B cell (primary cell): ENCODE results near the gene DHH. TPM values are rescaled to one million over a fixed set of nuclear protein-coding genes. Genes with fewer than 3 reads are reported as not detected.
A peak's percentile ranks its signal among the peaks of the same experiment; 100 is the strongest.

Experiments used
- ATAC-seq: fragments of 200-7000 bp; cut with Tn5 transposase; one replicate; pipeline ENCODE4 v1.10.0; 2021; ENCODE audit warnings: low read depth, mild to moderate bottlenecking, moderate number of reproducible peaks, moderate library complexity
- CTCF ChIA-PET: fragments of 350-600 bp; sonication (Branson Sonifier 250); formaldehyde crosslinking; loops from one replicate; lab custom pipeline; 2021; ENCODE audit warnings: antibody characterized with exemption, inconsistent platforms; lab: Charles Lee
- POLR2A ChIA-PET: fragments of 350-600 bp; sonication (Branson Sonifier 250); formaldehyde crosslinking; loops from one replicate; lab custom pipeline; 2021; ENCODE audit warnings: antibody characterized with exemption; lab: Charles Lee
- DNase-seq: peaks from one replicate; pipeline ENCODE4 v3.0.0; 2013
- H2AFZ ChIP-seq: 2 replicates; pipeline ENCODE4 v1.6.1; 2012; ENCODE audit warnings: mild to moderate bottlenecking, low read depth, low read length; ENCODE audit not compliant: insufficient read depth, poor library complexity, severe bottlenecking
- H3K27ac ChIP-seq, 2 donors: 1 replicate in 1 of 2; 2 replicates in 1 of 2; pipeline ENCODE4 v1.5.1; 2012 to 2013; ENCODE audit warnings: low read length in 2 of 2, mild to moderate bottlenecking in 2 of 2, moderate library complexity in 1 of 2
- H3K27me3 ChIP-seq, 4 experiments: fragments of 200-600 bp in 1 of 4; sonication (generic) in 1 of 4; replicated peaks in 1 of 4; 1 replicate in 2 of 4; 2 replicates in 2 of 4; pipeline versions ENCODE4 v1.6.1 to v1.7.0; 2013 to 2016; ENCODE audit warnings: low read length in 3 of 4, mild to moderate bottlenecking in 2 of 4, mixed read lengths in 1 of 4, moderate library complexity in 1 of 4; ENCODE audit not compliant: insufficient read depth in 4 of 4, control insufficient read depth in 3 of 4; ENCODE audit errors: control extremely low read depth in 1 of 4
- H3K36me3 ChIP-seq, 2 experiments: replicated peaks in 1 of 2; 1 replicate in 1 of 2; 2 replicates in 1 of 2; pipeline versions ENCODE4 v1.6.1 to v1.7.1; 2013; ENCODE audit warnings: low read length in 1 of 2; ENCODE audit not compliant: insufficient read depth in 2 of 2, control insufficient read depth in 1 of 2; ENCODE audit errors: control extremely low read depth in 1 of 2, extremely low read depth in 1 of 2
- H3K4me1 ChIP-seq, 2 donors: fragments of 200-600 bp in 1 of 2; sonication (generic) in 1 of 2; 1 replicate in 1 of 2; 2 replicates in 1 of 2; pipeline versions ENCODE4 v1.5.1 to v1.6.1; 2013 to 2017; ENCODE audit warnings: low read length in 2 of 2; ENCODE audit not compliant: control insufficient read depth in 2 of 2, insufficient read depth in 2 of 2
- H3K4me2 ChIP-seq: replicated peaks from 2 replicates; pipeline ENCODE3; 2012; ENCODE audit warnings: mild to moderate bottlenecking, low read depth, low read length; ENCODE audit not compliant: poor library complexity, severe bottlenecking
- H3K4me3 ChIP-seq, 5 experiments: fragments of 200-600 bp in 1 of 5; sonication (generic) in 1 of 5; 1 replicate in 3 of 5; 2 replicates in 2 of 5; pipeline versions ENCODE4 v1.5.1 to v1.7.0; 2011 to 2016; ENCODE audit warnings: low read length in 4 of 5, mild to moderate bottlenecking in 4 of 5, low read depth in 2 of 5, control low read depth in 1 of 5, moderate library complexity in 1 of 5; ENCODE audit not compliant: insufficient read depth in 1 of 5; ENCODE audit errors: control extremely low read depth in 1 of 5, extremely low read depth in 1 of 5
- H3K79me2 ChIP-seq: fragments of 200-600 bp; sonication (generic); one replicate; pipeline ENCODE4 v1.6.0; 2016; ENCODE audit warnings: low read length; ENCODE audit not compliant: control insufficient read depth, insufficient read depth
- H3K9ac ChIP-seq: fragments of 200-600 bp; sonication (generic); 2 replicates; pipeline ENCODE4 v1.6.1; 2017; ENCODE audit warnings: mild to moderate bottlenecking, low read length, moderate library complexity
- H3K9me3 ChIP-seq, 3 donors: one replicate each; pipeline versions ENCODE4 v1.6.1 to v1.7.1; 2013; ENCODE audit warnings: low read length in 2 of 3; ENCODE audit not compliant: control insufficient read depth in 2 of 3, insufficient read depth in 1 of 3; ENCODE audit errors: control extremely low read depth in 1 of 3
- H4K20me1 ChIP-seq: 2 replicates; pipeline ENCODE4 v1.6.0; 2012; ENCODE audit warnings: mild to moderate bottlenecking, low read length; ENCODE audit not compliant: insufficient read depth, control insufficient read depth, poor library complexity, severe bottlenecking
- H3K27ac Mint-ChIP-seq: one replicate; pipeline ENCODE4 v1.8.0; 2021; ENCODE audit warnings: mixed read lengths
- H3K27me3 Mint-ChIP-seq: one replicate; pipeline ENCODE4 v1.8.0; 2021; ENCODE audit warnings: mixed read lengths
- H3K4me1 Mint-ChIP-seq: one replicate; pipeline ENCODE4 v1.8.0; 2021; ENCODE audit warnings: mixed read lengths
- H3K4me3 Mint-ChIP-seq: one replicate; pipeline ENCODE4 v1.8.0; 2021; ENCODE audit warnings: mixed read lengths
- H3K9me3 Mint-ChIP-seq: one replicate; pipeline ENCODE4 v1.8.0; 2022; ENCODE audit warnings: mixed read lengths; ENCODE audit not compliant: insufficient read depth
- CTCF ChIP-seq: fragments of 200-600 bp; IDR thresholded peaks from one replicate; pipeline ENCODE4 v1.8.0; 2022; ENCODE audit warnings: antibody characterized with exemption, mild to moderate bottlenecking
- EZH2 ChIP-seq: IDR thresholded peaks from 2 replicates; pipeline ENCODE4 v1.6.1; 2012; ENCODE audit warnings: borderline replicate concordance, low read depth, mild to moderate bottlenecking, moderate library complexity, low read length; ENCODE audit not compliant: insufficient read depth, poor library complexity, severe bottlenecking
- WGBS: methylation state at CpG from one replicate; pipeline ENCODE4 v1.1.5; 2013; ENCODE audit warnings: missing lambda C conversion rate; ENCODE audit not compliant: insufficient coverage; 5-methylcytosine and 5-hydroxymethylcytosine counted together
- intact Hi-C: fragments of 100-400 bp; cut with micrococcal nuclease; formaldehyde crosslinking; loops from one replicate; pipeline ENCODE4 v1.10.0; 2022
- polyA plus RNA-seq: library from polyadenylated mRNA; depleted of rRNA; stranded (reverse); fragments of >200 nt; gene quantifications from 2 replicates; pipeline ENCODE4 v1.2.3, GENCODE V29; 2012
- total RNA-seq, 2 donors: library from RNA; stranded (reverse); fragments of 120-200 nt in 1 of 2; gene quantifications; 1 replicate in 1 of 2; 2 replicates in 1 of 2; pipeline versions ENCODE4 v1.2.3 to v1.2.4, GENCODE V29; 2013 to 2022

DHH gene
- total and polyA plus RNA-seq, 2 donors (not counting 1 experiment from before 2014, with no cell fraction given): 0.07 to 0.81 TPM

GRCh38 chr12:49068879-49069506, 25.6 kb downstream of the DHH start:
- H3K27ac ChIP-seq: peak overlapping the region; percentile 61 to 92
- peak overlapping the region; percentile 86 for H3K27ac Mint-ChIP-seq
- H3K4me2 ChIP-seq: peak overlapping the region; percentile 91
- 21% methylated on average over 18 of the region's 21 CpGs for WGBS
- no peaks in the 10 kb centered on the region for H3K9me3 Mint-ChIP-seq
- peaks cover 10% of the 10 kb centered on the region for H3K79me2 ChIP-seq
- TF ChIP-seq CTCF (no peak), EZH2 (no peak)
- H3K9me3 ChIP-seq: no peaks in the 10 kb centered on the region
- peak; percentile 26 for DNase-seq
- peak overlapping the region; percentile 90 for H3K9ac ChIP-seq
- H3K4me3 ChIP-seq: peak overlapping the region; percentile 69 to 96 (median 87)
- ChIA-PET CTCF (interaction anchor here (0.7 to 11.4 kb wide), 12 partner anchors 9 to 298 kb away, joined by 3 to 144 read pairs (median 4); partner anchors contain the start of genes KMT2D and SPATS2), POLR2A (interaction anchor here (0.9 to 2.2 kb wide), 6 partner anchors 9 to 119 kb away, joined by 3 to 12 read pairs (median 6); partner anchors contain the start of genes KMT2D, TUBA1A and TUBA1B)
- H3K27me3 ChIP-seq: no peaks in the 10 kb centered on the region
- peaks cover 10 to 15% of the 10 kb centered on the region in 2 donors for H3K4me1 ChIP-seq
- intact Hi-C loops: loop anchor here (1.0 to 10.0 kb wide), 3 partner anchors 13 to 354 kb away; partner anchors contain the start of genes CCNT1 and PRKAG1
- no peaks in the 10 kb centered on the region for H4K20me1 ChIP-seq
- no peak for ATAC-seq
- H3K27me3 Mint-ChIP-seq: no peaks in the 10 kb centered on the region
- H2AFZ ChIP-seq: peak overlapping the region; percentile 98
- peak overlapping the region; percentile 94 for H3K4me3 Mint-ChIP-seq
- peaks cover 0 to 7% of the 10 kb centered on the region in 2 experiments for H3K36me3 ChIP-seq
- H3K4me1 Mint-ChIP-seq: peaks cover 21% of the 10 kb centered on the region

- no peak overlapping the region for H3K27ac ChIP-seq
- peaks cover 0 to 7% of the 10 kb centered on the region in 2 experiments for H3K36me3 ChIP-seq
- intact Hi-C loops: loop anchor here (10.0 kb wide), 1 partner anchor 351 kb away; the partner anchor contains the start of gene CCNT1
- peaks cover 28% of the 10 kb centered on the region for H3K4me1 Mint-ChIP-seq
- peaks cover 17% of the 10 kb centered on the region for H3K79me2 ChIP-seq
- peaks cover 14 to 21% of the 10 kb centered on the region in 2 donors for H3K4me1 ChIP-seq
- ChIA-PET POLR2A (interaction anchor here (0.5 kb wide), 1 partner anchor 97 kb away, joined by 4 read pairs; no protein-coding TSS in a partner anchor), CTCF (interaction anchor here (0.7 to 11.4 kb wide), 10 partner anchors 7 to 218 kb away, joined by 3 to 199 read pairs (median 10); partner anchors contain the start of genes DHH and TUBA1A)
- DNase-seq (no peak), ATAC-seq (no peak)
- H2AFZ ChIP-seq: no peak overlapping the region
- WGBS: 95% methylated on average over 4 of the region's 4 CpGs
- H3K4me2 ChIP-seq: no peak overlapping the region
- H3K4me3 Mint-ChIP-seq: no peak overlapping the region
- no peaks in the 10 kb centered on the region for H3K27me3 ChIP-seq
- TF ChIP-seq EZH2 (no peak), CTCF (no peak)
- H3K9me3 Mint-ChIP-seq: no peaks in the 10 kb centered on the region
- H3K4me3 ChIP-seq: no peak overlapping the region
- H4K20me1 ChIP-seq: no peaks in the 10 kb centered on the region
- no peak overlapping the region for H3K9ac ChIP-seq
- H3K27ac Mint-ChIP-seq: no peak overlapping the region
- H3K27me3 Mint-ChIP-seq: no peaks in the 10 kb centered on the region
- no peaks in the 10 kb centered on the region for H3K9me3 ChIP-seq
These were observed 28.5 kb downstream of the DHH start for GRCh38 chr12:49066120-49066519.
